BE2C (cell line): ENCODE measurements around the gene NPLOC4.

Experiments
- DNase-seq: peaks from one replicate; pipeline ENCODE4 v3.0.0-alpha.2; 2020
- H3K27me3 ChIP-seq: fragments of 250-450 bp; sonication (Bioruptor Pico); 2 replicates; pipeline ENCODE4 v1.5.1; 2020; ENCODE audit warnings: mild to moderate bottlenecking
- H3K36me3 ChIP-seq: fragments of 250-450 bp; sonication (Bioruptor Pico); 2 replicates; pipeline ENCODE4 v1.5.1; 2020; ENCODE audit warnings: mild to moderate bottlenecking
- H3K4me1 ChIP-seq: fragments of 250-450 bp; sonication (Bioruptor Pico); 2 replicates; pipeline ENCODE4 v1.5.1; 2020
- H3K4me3 ChIP-seq: 2 replicates; pipeline ENCODE4 v1.5.1; 2011; ENCODE audit warnings: low read depth, low read length
- H3K9me3 ChIP-seq: fragments of 250-450 bp; sonication (Bioruptor Pico); 2 replicates; pipeline ENCODE4 v1.5.1; 2020
- TF ChIP-seq, protein P1 (sequence below): IDR thresholded peaks from 2 replicates; pipeline ENCODE4 v1.5.1; 2012; ENCODE audit warnings: mild to moderate bottlenecking, low read depth, low read length

NPLOC4 gene

DNA sequence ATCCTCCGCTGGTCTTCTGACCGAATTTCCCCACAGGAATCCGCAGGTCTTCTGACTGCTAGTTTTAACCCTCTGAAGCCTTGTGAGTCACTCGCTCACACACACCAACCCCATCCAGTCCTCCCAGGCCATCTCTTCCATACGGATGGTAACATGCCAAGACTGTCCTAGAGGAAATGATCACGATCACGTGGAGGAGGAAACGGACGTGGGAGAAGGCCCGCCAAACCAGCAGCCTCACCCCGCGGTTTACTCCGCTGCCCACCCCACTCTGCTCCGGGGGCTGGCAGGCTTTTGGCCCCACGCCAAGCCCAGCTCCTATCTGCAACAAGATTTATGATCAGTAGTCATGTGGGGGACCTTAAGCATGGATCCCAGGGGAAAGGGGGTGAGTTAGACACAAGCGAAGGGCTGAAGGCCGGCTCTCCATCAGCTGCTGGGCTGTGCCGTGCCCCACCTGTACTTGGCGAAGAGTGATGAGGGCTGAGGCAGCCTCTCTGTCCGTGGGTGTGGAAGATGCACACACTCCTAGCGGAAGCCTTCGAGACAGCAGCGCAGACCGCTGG lies 83.2 kb downstream of the NPLOC4 start:
- no peaks in the 10 kb centered on the region for H3K27me3 ChIP-seq
- peaks cover 17% of the 10 kb centered on the region for H3K36me3 ChIP-seq
- H3K4me1 ChIP-seq = no peaks in the 10 kb centered on the region
- TF ChIP-seq, protein P1, sequence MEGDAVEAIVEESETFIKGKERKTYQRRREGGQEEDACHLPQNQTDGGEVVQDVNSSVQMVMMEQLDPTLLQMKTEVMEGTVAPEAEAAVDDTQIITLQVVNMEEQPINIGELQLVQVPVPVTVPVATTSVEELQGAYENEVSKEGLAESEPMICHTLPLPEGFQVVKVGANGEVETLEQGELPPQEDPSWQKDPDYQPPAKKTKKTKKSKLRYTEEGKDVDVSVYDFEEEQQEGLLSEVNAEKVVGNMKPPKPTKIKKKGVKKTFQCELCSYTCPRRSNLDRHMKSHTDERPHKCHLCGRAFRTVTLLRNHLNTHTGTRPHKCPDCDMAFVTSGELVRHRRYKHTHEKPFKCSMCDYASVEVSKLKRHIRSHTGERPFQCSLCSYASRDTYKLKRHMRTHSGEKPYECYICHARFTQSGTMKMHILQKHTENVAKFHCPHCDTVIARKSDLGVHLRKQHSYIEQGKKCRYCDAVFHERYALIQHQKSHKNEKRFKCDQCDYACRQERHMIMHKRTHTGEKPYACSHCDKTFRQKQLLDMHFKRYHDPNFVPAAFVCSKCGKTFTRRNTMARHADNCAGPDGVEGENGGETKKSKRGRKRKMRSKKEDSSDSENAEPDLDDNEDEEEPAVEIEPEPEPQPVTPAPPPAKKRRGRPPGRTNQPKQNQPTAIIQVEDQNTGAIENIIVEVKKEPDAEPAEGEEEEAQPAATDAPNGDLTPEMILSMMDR = 0 out of 2 replicates have a peak, but pooled peaks have one; percentile 2
- H3K9me3 ChIP-seq = no peaks in the 10 kb centered on the region
- peak; percentile 60 for DNase-seq
- peak overlapping the region; percentile 88 for H3K4me3 ChIP-seq

DNA sequence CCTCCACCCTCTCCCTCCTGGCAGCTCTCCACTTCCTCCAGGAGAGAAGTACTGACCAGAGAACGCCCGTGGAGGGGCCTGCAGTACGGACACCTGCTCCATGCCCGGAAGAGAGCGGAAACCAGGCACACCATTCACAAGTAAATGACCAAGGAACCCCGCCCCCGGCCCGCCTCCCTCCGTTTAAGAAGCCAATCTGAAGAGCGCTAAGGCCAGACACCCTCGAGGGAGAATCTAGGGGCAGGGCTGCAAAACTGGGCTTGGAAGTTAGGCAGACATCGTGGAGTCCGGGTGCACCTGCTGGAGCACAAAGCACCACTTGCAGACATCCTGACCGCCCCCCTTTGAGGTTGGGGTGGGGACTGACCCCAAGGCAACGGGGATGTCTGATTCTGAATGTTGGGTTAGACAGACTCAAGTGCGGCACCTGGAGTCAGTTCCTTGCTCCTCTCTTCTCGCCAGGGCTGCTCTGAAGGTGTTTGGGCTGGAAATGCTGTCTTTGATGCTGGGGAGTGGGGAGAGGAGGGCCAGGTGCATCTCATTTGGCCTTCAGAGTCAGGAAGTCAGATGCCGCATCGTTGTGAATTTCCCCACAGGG lies 83.8 kb downstream of the NPLOC4 start:
- Histone ChIP-seq H3K4me1 (no peaks in the 10 kb centered on the region), H3K4me3 (peak overlapping the region; percentile 88), H3K27me3 (no peaks in the 10 kb centered on the region), H3K36me3 (peaks cover 17% of the 10 kb centered on the region), H3K9me3 (no peaks in the 10 kb centered on the region)
- peak; percentile 84 for DNase-seq
- TF ChIP-seq, protein P1 = peak; percentile 21; the same call in 1 of the 2 replicates

DNA sequence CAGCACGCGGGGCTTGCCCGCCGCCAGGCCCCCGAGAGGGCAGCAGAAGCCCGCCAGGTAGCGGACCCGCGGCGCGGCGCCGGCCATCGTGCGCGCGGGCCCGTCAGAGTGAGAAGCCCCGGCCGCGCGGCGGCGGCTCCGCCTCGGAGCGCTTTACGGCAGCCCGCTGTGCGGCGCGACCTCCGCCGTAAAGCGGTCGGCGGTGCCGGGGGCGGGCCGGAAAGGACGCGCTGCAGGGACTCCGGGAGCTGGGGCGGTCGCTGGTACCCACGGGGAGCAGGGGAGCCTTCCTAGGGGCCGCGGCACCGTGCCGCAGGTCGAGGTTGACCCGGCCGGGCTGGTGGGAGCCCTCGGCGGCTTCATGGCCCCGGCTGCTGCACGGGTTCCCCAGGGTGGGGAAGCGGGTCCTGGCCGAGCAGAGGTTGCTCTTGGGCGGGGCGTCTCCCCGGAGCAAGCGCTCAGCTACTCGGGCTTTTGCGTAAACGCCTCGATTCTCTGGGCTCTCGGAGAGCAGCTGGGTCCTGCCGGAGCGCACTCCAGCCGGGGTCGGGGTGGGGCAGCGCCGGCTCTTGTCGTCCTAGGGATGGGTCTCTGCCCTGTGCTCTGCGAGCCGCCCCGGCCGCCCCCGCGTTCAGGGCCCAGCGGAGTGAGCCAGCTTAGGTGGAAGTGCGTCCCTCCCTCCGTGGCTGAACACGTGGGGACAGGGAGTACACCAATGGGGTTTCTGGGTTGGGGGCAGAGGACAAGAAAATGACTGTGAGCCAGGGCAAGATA lies 84.5 kb downstream of the NPLOC4 start, which contains the start of gene FAAP100:
FAAP100 (minus strand) TSS at position 110 of the 774 bp plus-strand sequence; CDS start at position 87, 23 bp downstream.
- peak; percentile 86 for DNase-seq
- H3K27me3 ChIP-seq = no peaks in the 10 kb centered on the region
- H3K4me3 ChIP-seq = peak within 1 kb of the TSS; percentile 88
- peaks cover 22% of the 10 kb centered on the region for H3K36me3 ChIP-seq
- H3K4me1 ChIP-seq = no peaks in the 10 kb centered on the region
- TF ChIP-seq, protein P1 = no peak
- H3K9me3 ChIP-seq = no peaks in the 10 kb centered on the region

DNA sequence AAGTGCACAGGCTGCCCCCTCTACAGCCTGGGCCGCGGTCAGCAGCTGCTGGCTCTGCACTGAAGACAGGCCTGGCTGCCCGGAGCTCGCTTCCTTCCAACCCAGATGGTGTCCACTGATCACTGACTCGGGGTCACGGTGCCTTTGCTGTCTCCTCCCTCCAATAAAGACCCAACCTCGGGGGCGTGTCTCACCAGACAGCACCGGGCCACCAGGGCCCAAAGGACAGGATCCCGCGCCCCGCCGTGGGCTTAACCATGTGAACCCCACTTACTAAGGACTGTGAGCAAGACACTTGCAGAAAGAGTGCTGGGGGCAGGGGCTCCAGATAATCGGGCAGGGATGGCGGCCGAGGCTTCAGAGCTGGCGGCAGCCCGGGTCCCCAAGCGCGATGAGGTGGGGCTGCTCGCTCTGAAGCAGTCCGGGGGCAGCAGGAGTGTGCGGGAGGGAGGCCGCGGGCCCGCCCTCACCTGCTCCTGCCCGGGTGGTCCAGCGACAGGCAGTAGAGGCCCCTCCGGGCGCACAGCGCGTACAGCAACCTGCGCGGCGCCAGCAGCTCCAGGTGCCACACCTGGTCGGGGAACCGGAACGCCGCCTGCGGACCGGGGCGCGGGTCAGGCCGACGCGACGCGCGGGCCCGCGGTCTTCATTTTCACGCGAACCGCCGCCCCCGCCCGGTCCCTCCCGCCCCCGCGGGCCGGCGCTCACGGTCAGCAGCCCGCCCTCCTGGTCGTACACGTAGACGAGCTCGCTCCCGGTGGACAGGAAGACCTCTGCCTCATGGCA lies 85.3 kb downstream of the NPLOC4 start:
- H3K9me3 ChIP-seq = no peaks in the 10 kb centered on the region
- TF ChIP-seq, protein P1 = no peak
- peaks cover 29% of the 10 kb centered on the region for H3K36me3 ChIP-seq
- H3K4me1 ChIP-seq = no peaks in the 10 kb centered on the region
- no peaks in the 10 kb centered on the region for H3K27me3 ChIP-seq
- DNase-seq = no peak
- peak overlapping the region; percentile 88 for H3K4me3 ChIP-seq

DNA sequence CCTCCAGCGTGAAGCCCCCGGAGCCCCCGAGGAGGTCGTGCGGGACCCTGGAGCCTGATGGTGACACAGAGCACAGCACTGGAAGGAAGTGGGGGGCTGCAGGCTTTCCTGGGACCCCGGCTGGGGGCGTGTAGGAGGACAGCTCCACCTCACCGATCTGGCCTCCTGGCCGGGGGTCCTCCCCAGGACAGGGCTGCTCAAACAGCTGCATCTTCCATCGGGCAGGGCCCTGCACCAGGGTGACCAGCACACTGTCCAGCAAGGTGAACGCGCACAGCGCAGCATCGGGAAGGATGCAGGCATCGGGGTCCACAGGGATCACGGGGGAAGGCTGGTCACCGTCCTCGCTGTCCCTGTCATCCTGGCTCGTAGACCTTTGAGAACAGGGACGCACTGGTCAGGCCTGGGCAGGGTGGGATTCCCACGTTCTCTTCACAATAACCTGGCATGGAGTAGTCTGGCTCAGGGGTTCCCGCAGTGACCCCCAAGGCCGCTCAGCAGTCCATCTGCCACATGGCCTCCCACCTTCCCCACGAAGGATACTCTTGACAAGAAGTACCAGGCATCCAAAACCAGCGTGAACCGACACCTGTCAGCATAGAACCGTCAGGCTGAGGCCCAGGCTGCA lies 86.0 kb downstream of the NPLOC4 start:
- no peaks in the 10 kb centered on the region for H3K4me1 ChIP-seq
- H3K27me3 ChIP-seq = no peaks in the 10 kb centered on the region
- H3K9me3 ChIP-seq = no peaks in the 10 kb centered on the region
- peaks cover 36% of the 10 kb centered on the region for H3K36me3 ChIP-seq
- TF ChIP-seq, protein P1 = no peak
- DNase-seq = no peak
- peak overlapping the region; percentile 88 for H3K4me3 ChIP-seq
